Endodermal cell (in vitro differentiated cells): ENCODE measurements around the gene SGPP2. TPM values are rescaled to one million over a fixed set of nuclear protein-coding genes. Genes with fewer than 3 reads are reported as not detected.
A peak's percentile ranks its signal among the peaks of the same experiment; 100 is the strongest.

Experiments
- DNase-seq: peaks from one replicate; pipeline ENCODE4 v3.0.0-alpha.2; 2017
- H3K27ac ChIP-seq: 2 replicates; pipeline ENCODE4 v1.5.1; 2013; ENCODE audit warnings: mild to moderate bottlenecking, low read depth, low read length, moderate library complexity
- H3K27me3 ChIP-seq: 2 replicates; pipeline ENCODE4 v1.6.1; 2013; ENCODE audit warnings: mild to moderate bottlenecking, low read length, moderate library complexity; ENCODE audit not compliant: insufficient read depth, control insufficient read depth, poor library complexity, severe bottlenecking
- H3K36me3 ChIP-seq: 2 replicates; pipeline ENCODE4 v1.7.0; 2013; ENCODE audit warnings: mild to moderate bottlenecking, low read length, moderate library complexity; ENCODE audit not compliant: control insufficient read depth, insufficient read depth
- H3K4me1 ChIP-seq: one replicate; pipeline ENCODE4 v1.7.0; 2013; ENCODE audit warnings: low read length; ENCODE audit not compliant: control insufficient read depth, insufficient read depth
- H3K4me3 ChIP-seq: 2 replicates; pipeline ENCODE4 v1.5.1; 2013; ENCODE audit warnings: mild to moderate bottlenecking, low read length, moderate library complexity
- H3K9ac ChIP-seq: 2 replicates; pipeline ENCODE4 v1.6.1; 2013; ENCODE audit warnings: mild to moderate bottlenecking, low read length, moderate library complexity; ENCODE audit not compliant: poor library complexity, severe bottlenecking; ENCODE audit errors: extremely low read depth
- H3K9me3 ChIP-seq: 2 replicates; pipeline ENCODE4 v1.6.1; 2013; ENCODE audit warnings: mild to moderate bottlenecking, low read length, moderate library complexity; ENCODE audit not compliant: control insufficient read depth
- H3K27ac Mint-ChIP-seq: 2 replicates; pipeline ENCODE4 v1.8.0; 2020; ENCODE audit warnings: mixed read lengths
- H3K27me3 Mint-ChIP-seq: 2 replicates; pipeline ENCODE4 v1.8.0; 2021; ENCODE audit warnings: mild to moderate bottlenecking, mixed read lengths; ENCODE audit not compliant: insufficient read depth
- H3K36me3 Mint-ChIP-seq: 2 replicates; pipeline ENCODE4 v1.8.0; 2020; ENCODE audit warnings: low read depth, mixed read lengths
- H3K4me1 Mint-ChIP-seq: 2 replicates; pipeline ENCODE4 v1.8.0; 2020; ENCODE audit warnings: mixed read lengths
- H3K4me3 Mint-ChIP-seq: 2 replicates; pipeline ENCODE4 v1.8.0; 2020; ENCODE audit warnings: mild to moderate bottlenecking, moderate library complexity, mixed read lengths
- H3K9me3 Mint-ChIP-seq: 2 replicates; pipeline ENCODE4 v1.8.0; 2020; ENCODE audit warnings: mild to moderate bottlenecking, mixed read lengths
- CTCF ChIP-seq: fragments of 200-600 bp; sonication (generic); conservative IDR thresholded peaks from 2 replicates; pipeline ENCODE4 v1.5.0; 2021; ENCODE audit warnings: antibody characterized with exemption, mild to moderate bottlenecking
- WGBS, 2 experiments: methylation state at CpG; one replicate each; pipeline versions ENCODE4 v1.1.5 to v1.1.7; 2013; ENCODE audit warnings: missing lambda C conversion rate in 2 of 2, mixed read lengths in 1 of 2; ENCODE audit not compliant: insufficient coverage in 1 of 2, insufficient read length in 1 of 2; 5-methylcytosine and 5-hydroxymethylcytosine counted together
- long read RNA-seq, 4 experiments: library from polyadenylated mRNA in 2 of 4; library from RNA in 1 of 4; library from capped mRNA in 1 of 4; stranded (forward) in 3 of 4; unstranded in 1 of 4; transcript quantifications; one replicate each; pipeline ENCODE4 v2.0.0, GENCODE V29; 2020 to 2021; ENCODE audit warnings: inconsistent platforms in 1 of 4
- polyA plus RNA-seq, 2 experiments: library from polyadenylated mRNA; stranded (reverse); fragments of 50-300 nt; gene quantifications; one replicate each; pipeline ENCODE4 v1.2.3, GENCODE V29; 2013
- total RNA-seq, 2 donors: library from RNA; stranded (reverse); fragmentation: NEBNext Ultra II Directional in 1 of 2; extraction: Animal tissue kit (Norgen Biotek cat#: 25700) in 1 of 2; gene quantifications; 2 replicates in 1 of 2; 3 replicates in 1 of 2; pipeline ENCODE4 v1.2.1, GENCODE V29; 2021

SGPP2 gene
- total RNA-seq = not detected
- 0.32 TPM for polyA plus RNA-seq (2013, experiment 1 of 2)
- polyA plus RNA-seq (2013, experiment 2 of 2) = 0.33 TPM
- long read RNA-seq, experiment 1 = 0 reads
- long read RNA-seq, experiment 2, partial matches to known transcripts = 0 of 1 reads
- long read RNA-seq, experiment 2, other reads (novel, unspliced or antisense) = 0 of 1 reads
- long read RNA-seq, experiment 3 = 0 reads
- long read RNA-seq, experiment 4 = 0 reads

GRCh38 chr2:222424276-222424728, at the start of gene SGPP2:
SGPP2 (plus strand) TSS chr2:222424543; CDS start chr2:222424603, 60 bp downstream.
- Histone ChIP-seq H3K9me3 (no peaks in the 10 kb centered on the region), H3K4me3 (peak within 1 kb of the TSS; percentile 65), H3K9ac (no peak within 1 kb of the TSS), H3K27me3 (peaks cover 97% of the 10 kb centered on the region), H3K4me1 (peaks cover 21% of the 10 kb centered on the region), H3K36me3 (no peaks in the 10 kb centered on the region), H3K27ac (no peak within 1 kb of the TSS)
- no peak within 1 kb of the TSS for H3K27ac Mint-ChIP-seq
- no peaks in the 10 kb centered on the region for H3K36me3 Mint-ChIP-seq
- peaks cover 29% of the 10 kb centered on the region for H3K4me1 Mint-ChIP-seq
- 0 to 1% methylated on average over 5 to 61 of the region's 61 CpGs for WGBS, 2 experiments
- H3K9me3 Mint-ChIP-seq = peaks cover 6% of the 10 kb centered on the region
- TF ChIP-seq CTCF = no peak
- peak within 1 kb of the TSS; percentile 58 for H3K4me3 Mint-ChIP-seq
- peak; percentile 73 for DNase-seq
- peaks cover 95% of the 10 kb centered on the region for H3K27me3 Mint-ChIP-seq

GRCh38 chr2:222375798-222376197, 48.5 kb upstream of the SGPP2 start:
- Histone ChIP-seq H3K36me3 (no peaks in the 10 kb centered on the region), H3K9ac (no peak overlapping the region), H3K4me3 (no peak overlapping the region), H3K9me3 (peaks cover 5% of the 10 kb centered on the region), H3K4me1 (no peaks in the 10 kb centered on the region), H3K27me3 (no peaks in the 10 kb centered on the region), H3K27ac (no peak overlapping the region)
- TF ChIP-seq CTCF = no peak
- Mint-ChIP-seq H3K36me3 (no peaks in the 10 kb centered on the region), H3K9me3 (peaks cover 8% of the 10 kb centered on the region), H3K4me1 (peaks cover 5% of the 10 kb centered on the region), H3K27me3 (peaks cover 71% of the 10 kb centered on the region), H3K4me3 (no peak overlapping the region), H3K27ac (no peak overlapping the region)
- no peak for DNase-seq
- 100% methylated on average over 1 of the region's 1 CpG; no CpG with 5 or more reads in 1 of the 2 experiments for WGBS, 2 experiments

DNA sequence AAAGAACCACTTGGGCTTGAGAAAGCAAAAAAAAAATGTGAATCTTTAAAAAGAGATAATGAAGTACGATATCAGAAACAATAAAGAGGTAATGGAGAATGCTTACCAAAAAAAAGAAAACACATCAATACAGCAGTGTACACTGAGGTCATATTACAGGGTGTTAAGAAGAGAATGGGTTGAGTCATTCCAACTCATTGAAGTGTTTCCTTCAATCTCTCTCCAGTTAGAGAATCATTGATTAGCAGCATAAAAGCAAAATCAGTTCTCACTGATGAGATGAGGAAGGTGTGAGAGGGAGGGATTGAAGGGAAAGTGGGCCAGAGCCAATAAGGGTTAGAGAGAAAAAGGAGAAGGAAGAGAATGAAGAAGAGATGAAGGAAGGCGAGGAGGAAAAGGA, 43.9 kb upstream of the SGPP2 start:
- 93 to 100% methylated on average over 1 of the region's 2 CpGs for WGBS, 2 experiments
- no peaks in the 10 kb centered on the region for H3K36me3 ChIP-seq
- H3K4me3 ChIP-seq = no peak overlapping the region
- peaks cover 8% of the 10 kb centered on the region for H3K9me3 Mint-ChIP-seq
- H3K4me1 ChIP-seq = peaks cover 10% of the 10 kb centered on the region
- peaks cover 8% of the 10 kb centered on the region for H3K9me3 ChIP-seq
- H3K27ac Mint-ChIP-seq = no peak overlapping the region
- no peak overlapping the region for H3K4me3 Mint-ChIP-seq
- no peaks in the 10 kb centered on the region for H3K27me3 ChIP-seq
- H3K4me1 Mint-ChIP-seq = peaks cover 16% of the 10 kb centered on the region
- TF ChIP-seq CTCF = no peak
- DNase-seq = no peak
- H3K9ac ChIP-seq = no peak overlapping the region
- peaks cover 44% of the 10 kb centered on the region for H3K27me3 Mint-ChIP-seq
- no peaks in the 10 kb centered on the region for H3K36me3 Mint-ChIP-seq
- no peak overlapping the region for H3K27ac ChIP-seq
